Lower leg skin (tissue), 3 donors: ENCODE data around the gene PLEKHG1.

Source experiments
- POLR2A ChIP-seq, 2 donors: fragments of 450-650 bp; IDR thresholded peaks; one replicate each; pipeline ENCODE4 v1.6.1; 2016 to 2017; ENCODE audit warnings: antibody characterized with exemption in 2 of 2, mild to moderate bottlenecking in 1 of 2, moderate library complexity in 1 of 2
- TF ChIP-seq, protein P1 (sequence below), 3 donors: fragments of 450-650 bp; IDR thresholded peaks; one replicate each; pipeline ENCODE4 v1.5.1; 2016; ENCODE audit warnings: antibody characterized with exemption in 3 of 3, mild to moderate bottlenecking in 3 of 3, moderate library complexity in 2 of 3

DNA sequence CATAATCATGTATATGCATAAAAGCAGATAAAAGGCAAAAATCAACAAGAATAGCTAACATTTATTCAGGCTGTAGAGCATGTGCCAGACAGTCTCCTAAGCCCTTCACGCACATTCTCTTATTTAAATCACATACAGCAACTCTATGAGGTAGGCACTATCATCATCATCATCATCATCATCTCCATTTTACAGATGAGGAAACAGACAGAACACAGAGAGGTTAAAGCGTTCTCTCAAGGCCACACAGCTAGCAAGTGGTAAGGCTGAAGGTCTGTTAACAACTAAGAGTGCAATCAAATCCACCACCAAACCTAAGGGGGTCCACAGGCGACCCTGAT is 857 bp upstream of the PLEKHG1 start:
- no peak for TF ChIP-seq POLR2A (IDR thresholded peaks at IDR 0.05)
- TF ChIP-seq, protein P1, sequence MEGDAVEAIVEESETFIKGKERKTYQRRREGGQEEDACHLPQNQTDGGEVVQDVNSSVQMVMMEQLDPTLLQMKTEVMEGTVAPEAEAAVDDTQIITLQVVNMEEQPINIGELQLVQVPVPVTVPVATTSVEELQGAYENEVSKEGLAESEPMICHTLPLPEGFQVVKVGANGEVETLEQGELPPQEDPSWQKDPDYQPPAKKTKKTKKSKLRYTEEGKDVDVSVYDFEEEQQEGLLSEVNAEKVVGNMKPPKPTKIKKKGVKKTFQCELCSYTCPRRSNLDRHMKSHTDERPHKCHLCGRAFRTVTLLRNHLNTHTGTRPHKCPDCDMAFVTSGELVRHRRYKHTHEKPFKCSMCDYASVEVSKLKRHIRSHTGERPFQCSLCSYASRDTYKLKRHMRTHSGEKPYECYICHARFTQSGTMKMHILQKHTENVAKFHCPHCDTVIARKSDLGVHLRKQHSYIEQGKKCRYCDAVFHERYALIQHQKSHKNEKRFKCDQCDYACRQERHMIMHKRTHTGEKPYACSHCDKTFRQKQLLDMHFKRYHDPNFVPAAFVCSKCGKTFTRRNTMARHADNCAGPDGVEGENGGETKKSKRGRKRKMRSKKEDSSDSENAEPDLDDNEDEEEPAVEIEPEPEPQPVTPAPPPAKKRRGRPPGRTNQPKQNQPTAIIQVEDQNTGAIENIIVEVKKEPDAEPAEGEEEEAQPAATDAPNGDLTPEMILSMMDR (IDR thresholded peaks at IDR 0.05): no peak
